NCI-H2227 (cell line): Measurements from ENCODE around the gene INPP4B.

ENCODE experiments used
- DNase-seq: peaks from one replicate; lab custom pipeline; 2025; ENCODE audit not compliant: unreplicated experiment; lab: John Stamatoyannopoulos, UW

The INPP4B gene

DNA sequence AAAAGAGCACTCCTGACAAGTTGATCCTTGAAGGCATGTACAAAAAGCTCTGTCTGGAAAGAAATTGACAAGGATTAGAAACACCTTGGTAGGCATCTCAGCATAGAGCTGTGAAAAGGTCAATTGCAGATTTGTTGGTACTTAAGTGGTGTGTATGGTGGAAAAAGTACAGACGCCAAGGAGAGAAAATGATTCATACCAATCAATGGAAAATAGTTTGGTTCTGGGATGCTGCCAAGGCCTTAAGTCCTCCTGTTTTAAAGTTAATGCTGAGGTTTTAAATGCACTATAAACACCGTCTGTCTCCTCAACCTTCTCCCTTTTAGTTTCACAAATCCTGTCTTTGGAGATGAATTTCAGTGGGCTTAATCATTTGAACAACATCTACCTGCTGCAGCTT lies 685.6 kb downstream of the INPP4B start:
- DNase-seq: no peak

DNA sequence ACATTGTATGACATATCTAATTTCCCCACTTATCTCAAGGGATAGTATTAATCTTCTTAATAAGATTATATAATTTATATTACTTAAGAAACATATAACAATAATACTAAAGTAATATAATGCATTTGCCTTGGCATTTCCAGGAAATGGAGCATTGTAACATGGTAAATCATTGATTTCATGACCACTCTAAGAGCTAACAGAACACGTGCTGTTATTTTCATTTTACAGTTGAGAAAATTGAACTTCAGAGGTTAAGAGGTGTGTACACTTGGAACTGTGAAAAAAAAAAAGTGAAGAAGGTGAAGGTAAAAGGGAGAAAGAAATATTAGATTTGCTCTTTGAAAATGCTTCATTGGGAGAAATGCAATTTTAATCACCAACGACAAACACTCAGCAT lies 687.1 kb downstream of the INPP4B start:
- no peak for DNase-seq

- no peak for DNase-seq
Measured at GRCh38 chr4:142156256-142156655, 689.8 kb downstream of the INPP4B start.

- DNase-seq: no peak
Measured at GRCh38 chr4:142155347-142155746, 690.8 kb downstream of the INPP4B start.

GRCh38 chr4:142150483-142150882 lies 695.6 kb downstream of the INPP4B start:
- DNase-seq: no peak

DNA sequence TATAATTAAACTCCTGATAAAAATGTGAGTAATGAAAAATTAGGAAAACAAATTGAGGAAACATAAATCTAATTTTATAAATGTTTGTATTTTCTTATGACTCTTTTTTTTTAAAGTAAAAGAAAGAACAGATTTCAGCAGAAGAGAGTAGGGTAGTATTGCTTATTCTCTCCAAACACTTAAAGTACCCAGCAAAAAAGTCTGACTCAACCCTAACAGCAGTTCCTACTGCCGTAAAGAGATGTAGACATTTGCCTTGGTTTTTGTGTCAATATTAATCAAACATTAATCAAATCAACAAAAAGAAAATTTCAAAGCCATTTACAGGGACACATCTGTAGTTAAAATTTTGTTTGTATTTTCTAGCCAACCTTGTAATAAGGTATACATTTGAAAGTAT lies 701.3 kb downstream of the INPP4B start:
- DNase-seq: no peak

DNA sequence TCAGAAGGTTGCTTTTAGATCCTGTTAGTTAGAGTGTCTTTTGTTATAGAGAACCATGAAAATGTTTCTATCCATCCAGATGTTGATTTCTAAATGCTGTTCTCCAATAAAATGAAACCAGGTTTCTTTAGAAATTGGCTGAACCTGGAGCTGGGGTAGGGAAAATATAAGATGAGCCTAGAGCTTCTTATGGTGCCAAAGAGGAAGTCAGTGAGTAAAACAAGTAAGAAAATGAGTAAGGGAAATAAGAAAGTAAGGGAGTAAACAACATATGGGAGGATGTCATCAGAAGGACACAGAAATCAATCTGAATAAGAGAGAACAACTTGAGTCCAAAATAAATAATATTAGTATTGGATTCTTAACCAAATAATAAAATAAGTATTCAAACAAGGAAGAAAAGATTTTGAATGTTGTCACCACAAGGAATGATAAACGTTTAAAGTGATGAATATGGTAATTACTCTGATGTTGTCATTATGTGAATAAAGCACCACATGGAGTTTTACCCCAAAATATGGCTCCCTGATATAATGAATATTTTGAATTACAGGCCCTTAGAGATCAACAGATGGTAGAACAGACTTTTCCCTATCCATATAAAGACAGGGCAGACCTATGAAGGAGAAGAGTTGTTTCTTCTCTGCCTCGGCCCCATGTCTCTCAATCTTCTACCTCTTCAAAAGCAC lies 703.6 kb downstream of the INPP4B start:
- DNase-seq: no peak

DNA sequence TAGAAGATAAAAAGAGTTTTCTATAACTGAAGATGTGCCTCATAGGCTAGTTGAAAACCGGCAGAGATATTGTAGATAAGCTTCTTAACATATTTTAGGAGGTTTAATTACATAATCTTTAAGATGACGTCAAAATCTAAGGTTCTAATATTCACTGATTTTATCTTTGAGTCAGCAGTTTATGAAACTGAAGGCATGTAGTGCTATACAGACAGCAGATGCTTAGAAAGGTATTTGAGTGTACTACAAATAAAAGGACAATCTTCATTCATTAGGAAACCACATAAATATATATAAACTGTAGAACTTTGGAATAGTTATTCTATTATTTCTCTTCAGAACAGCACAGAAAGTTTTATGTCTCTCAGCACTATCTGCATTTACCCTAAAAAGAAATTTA lies 704.9 kb downstream of the INPP4B start:
- no peak for DNase-seq

GRCh38 chr4:142130666-142131065 lies 715.4 kb downstream of the INPP4B start:
- no peak for DNase-seq

- no peak for DNase-seq
Measured at GRCh38 chr4:142129931-142130330, 716.2 kb downstream of the INPP4B start.

DNA sequence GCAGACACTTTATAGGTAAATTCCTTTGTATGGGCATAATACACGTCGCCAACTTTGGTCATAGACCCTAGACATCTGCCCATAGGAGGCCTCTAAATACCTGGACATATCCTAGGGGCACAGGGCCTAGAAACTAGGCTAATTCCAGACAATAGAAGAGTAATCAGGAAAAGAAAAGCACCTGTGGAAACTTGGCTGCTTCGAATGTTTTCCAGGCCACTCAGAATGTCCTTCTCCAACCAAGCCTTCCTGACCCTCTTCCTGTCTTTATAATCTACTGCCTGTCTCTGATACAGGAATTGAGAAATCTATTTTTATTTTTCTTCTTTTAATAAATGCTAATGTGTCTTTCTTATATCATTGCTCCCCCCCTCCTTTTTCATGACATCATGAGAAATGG lies 716.6 kb downstream of the INPP4B start:
- DNase-seq: no peak

GRCh38 chr4:142128529-142128928 lies 717.6 kb downstream of the INPP4B start:
- no peak for DNase-seq

DNA sequence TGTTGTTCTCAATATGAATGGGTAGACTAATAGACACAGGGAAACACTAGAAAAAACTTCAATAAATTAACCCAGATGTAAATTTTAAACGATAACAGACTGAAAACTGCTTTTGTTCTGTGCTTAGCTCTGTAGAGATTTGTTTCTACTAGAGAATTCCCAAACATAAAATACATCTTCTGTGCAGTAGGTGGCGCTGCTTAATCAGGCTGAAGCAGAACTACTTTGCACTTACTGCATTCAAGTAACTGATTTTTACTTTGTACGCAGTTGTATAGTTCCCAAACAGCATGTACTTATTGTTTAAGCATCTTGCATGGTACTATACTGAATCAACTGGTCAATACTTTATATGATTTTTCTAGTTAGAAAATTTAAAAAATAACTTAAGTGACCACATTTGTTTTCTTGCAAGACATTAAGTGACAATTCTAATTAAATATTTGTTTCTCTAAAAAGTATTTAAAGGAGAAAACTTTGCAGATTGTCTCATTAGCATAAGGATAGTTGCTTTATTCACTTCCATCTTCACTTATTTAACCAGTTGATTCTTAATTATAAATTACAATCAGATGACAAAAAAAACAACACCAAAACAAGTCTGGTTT lies 719.1 kb downstream of the INPP4B start:
- peak; percentile 0 for DNase-seq

DNA sequence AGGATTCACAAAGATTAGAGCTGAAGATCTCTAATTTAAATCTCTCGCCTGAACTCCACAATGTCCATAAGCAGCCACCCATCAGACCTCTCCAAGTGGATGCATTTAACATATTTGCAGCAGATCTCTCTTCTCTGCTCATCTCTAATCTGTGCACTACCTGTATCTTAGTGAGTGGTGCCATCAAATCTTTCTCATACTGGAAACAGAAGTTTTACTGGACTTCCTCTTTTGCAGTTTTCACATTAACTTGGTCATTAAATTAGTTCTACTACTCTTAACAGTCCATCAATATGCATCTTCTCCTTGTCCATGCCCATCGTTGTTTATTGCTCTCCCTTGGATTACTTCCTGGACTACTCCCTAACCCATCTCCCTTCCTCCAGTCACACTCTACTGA lies 721.2 kb downstream of the INPP4B start:
- no peak for DNase-seq

DNA sequence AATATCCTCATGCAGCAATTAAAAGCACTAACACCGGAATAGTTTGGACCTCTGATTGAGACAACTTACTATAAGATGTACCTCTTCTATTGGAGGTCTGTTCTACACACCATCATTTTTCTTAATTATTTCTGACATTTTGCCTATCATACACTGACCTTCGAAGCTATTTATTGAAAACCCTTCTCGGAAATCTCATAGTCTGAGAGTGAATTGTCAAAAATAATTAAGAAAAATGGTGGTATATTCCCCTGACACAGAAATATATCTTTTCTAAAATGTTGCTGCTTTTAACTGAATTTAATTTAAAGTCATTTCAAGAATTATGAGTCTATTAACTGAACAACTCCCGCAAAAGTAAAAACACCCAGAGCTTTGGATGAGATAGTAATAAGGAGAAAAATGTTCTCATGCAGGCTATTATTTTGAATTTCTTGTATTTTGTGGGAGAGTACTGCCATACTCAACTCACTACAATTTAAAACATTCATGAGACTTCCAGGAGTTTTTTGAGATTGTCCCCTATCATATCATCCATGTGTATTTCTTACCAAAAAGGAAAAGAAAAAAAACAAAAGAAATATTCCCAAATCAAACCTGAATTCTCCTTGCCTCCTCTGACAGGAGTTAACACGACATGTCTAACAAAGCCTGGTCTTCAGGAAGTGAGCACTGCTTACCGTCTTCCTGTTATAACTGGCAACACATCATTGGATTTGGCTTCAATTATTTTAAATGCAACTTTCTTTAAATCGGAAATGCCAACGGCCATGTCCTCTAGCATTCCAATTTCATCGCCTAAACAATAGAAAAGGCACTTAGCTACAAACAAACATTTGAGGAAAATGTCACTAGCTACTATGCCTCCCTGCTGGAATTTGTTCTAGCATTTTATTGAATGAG lies 724.4 kb downstream of the INPP4B start:
- no peak for DNase-seq

DNA sequence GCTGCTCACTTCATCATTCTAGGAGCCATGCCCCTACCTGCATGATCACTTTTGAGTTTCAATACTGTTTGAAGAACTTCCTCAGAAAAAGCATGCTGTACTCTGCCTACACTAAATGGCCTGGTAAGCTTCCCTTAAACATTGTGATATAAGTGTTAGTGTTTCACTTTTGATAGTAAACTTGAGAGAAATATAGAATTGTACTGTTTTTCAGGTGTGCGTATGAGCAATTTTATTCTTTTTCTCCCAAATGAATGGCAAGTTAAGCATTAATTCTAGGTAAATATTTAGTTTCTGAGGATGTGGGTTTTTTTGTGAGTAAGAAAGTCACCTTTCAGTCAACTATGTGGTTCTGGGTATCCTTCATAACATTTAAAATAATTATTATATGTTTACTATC lies 725.2 kb downstream of the INPP4B start:
- no peak for DNase-seq

DNA sequence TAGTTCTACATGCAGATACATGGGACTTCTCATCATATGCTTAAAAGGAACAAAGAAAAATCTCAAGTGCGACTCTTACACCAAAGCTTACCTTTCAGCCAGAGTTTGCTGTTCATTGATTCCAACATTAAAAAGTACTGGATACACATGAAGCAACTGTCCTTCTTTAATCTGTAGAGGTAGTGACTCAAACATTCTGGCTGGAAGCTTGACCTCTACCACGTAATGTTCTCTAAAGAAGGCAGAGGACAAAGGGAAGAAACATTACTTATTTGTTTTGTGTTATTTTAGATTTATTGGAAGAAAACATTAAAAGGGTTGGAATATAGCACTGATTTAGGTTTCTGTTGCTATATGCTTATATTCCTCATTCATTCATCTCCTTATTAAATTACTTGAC lies 733.6 kb downstream of the INPP4B start:
- no peak for DNase-seq

GRCh38 chr4:142110136-142110535 lies 736.0 kb downstream of the INPP4B start:
- DNase-seq: no peak

- DNase-seq: no peak
Measured at GRCh38 chr4:142104041-142104440, 742.1 kb downstream of the INPP4B start.

- DNase-seq: no peak
Measured at GRCh38 chr4:142101401-142101800, 744.7 kb downstream of the INPP4B start.

GRCh38 chr4:142100941-142101340 lies 745.2 kb downstream of the INPP4B start:
- no peak for DNase-seq
